Mucosa of descending colon (tissue), 3 donors: ENCODE data around the gene LDLRAD4. TPM values are rescaled to one million over a fixed set of nuclear protein-coding genes. Genes with fewer than 3 reads are reported as not detected.

Experiments
- ATAC-seq: fragments of 200-7000 bp; cut with Tn5 transposase; one replicate; pipeline ENCODE4 v1.9.1; 2020; ENCODE audit warnings: mild to moderate bottlenecking, moderate library complexity
- DNase-seq, 3 donors: peaks; one replicate each; pipeline ENCODE4 v3.0.0-alpha.2; 2020
- H3K36me3 ChIP-seq: fragments of 200-600 bp; one replicate; pipeline ENCODE4 v1.8.0; 2021; ENCODE audit warnings: low read depth, mild to moderate bottlenecking
- H3K4me1 ChIP-seq: fragments of 200-600 bp; one replicate; pipeline ENCODE4 v1.8.0; 2021; ENCODE audit warnings: low read depth, mild to moderate bottlenecking
- H3K4me3 ChIP-seq: fragments of 200-600 bp; one replicate; pipeline ENCODE4 v1.8.0; 2021; ENCODE audit warnings: mild to moderate bottlenecking
- H3K9me3 ChIP-seq: fragments of 200-600 bp; one replicate; pipeline ENCODE4 v1.8.0; 2021; ENCODE audit warnings: mild to moderate bottlenecking
- CTCF ChIP-seq: fragments of 200-600 bp; IDR thresholded peaks from one replicate; pipeline ENCODE4 v1.8.0; 2022; ENCODE audit warnings: antibody characterized with exemption, mild to moderate bottlenecking
- intact Hi-C, 2 donors: fragments of 100-400 bp; cut with DNase I in 1 of 2; cut with micrococcal nuclease in 1 of 2; formaldehyde crosslinking; loops; one replicate each; pipeline versions ENCODE4 v1.11.0 to v1.11.1; 2022; cut with DNase I, micrococcal nuclease
- total RNA-seq, 3 donors: library from RNA; stranded (reverse); fragmentation: NEBNext Ultra II Directional in 2 of 3; extraction: Animal tissue kit (Norgen Biotek cat#: 25700) in 2 of 3; gene quantifications; one replicate each; pipeline versions ENCODE4 v1.2.1 to v1.2.4, GENCODE V29; 2021 to 2023
- donor health status: DM: no; HTN: no; CAD: no; lungs with moderate emphysema.
- donor health status: DM: no; HTN: no; CAD: no.
- donor health status: DM: no; HTN: yes; CAD: no.

LDLRAD4 gene
- total RNA-seq, 3 donors from 2014 or later: 36.8 to 41.0 (median 37.4) TPM

- ATAC-seq (no peak), DNase-seq (no peak)
- Histone ChIP-seq H3K4me3 (no peak overlapping the region), H3K4me1 (peaks cover 10% of the 10 kb centered on the region), H3K36me3 (no peaks in the 10 kb centered on the region), H3K9me3 (peaks cover 4% of the 10 kb centered on the region)
- no peak for TF ChIP-seq CTCF
- intact Hi-C loops: no loop called here
These were observed 191.4 kb downstream of the LDLRAD4 start for GRCh38 chr18:13409997-13410396.

GRCh38 chr18:13410471-13410870 is 191.9 kb downstream of the LDLRAD4 start:
- DNase-seq (no peak), ATAC-seq (peak; percentile 85)
- Histone ChIP-seq H3K36me3 (no peaks in the 10 kb centered on the region), H3K9me3 (peaks cover 4% of the 10 kb centered on the region), H3K4me3 (no peak overlapping the region), H3K4me1 (peaks cover 10% of the 10 kb centered on the region)
- no peak for TF ChIP-seq CTCF
- intact Hi-C loops: no loop called here

GRCh38 chr18:13412017-13412416 is 193.5 kb downstream of the LDLRAD4 start:
- Histone ChIP-seq H3K36me3 (no peaks in the 10 kb centered on the region), H3K4me3 (no peak overlapping the region), H3K4me1 (peaks cover 18% of the 10 kb centered on the region), H3K9me3 (peaks cover 4% of the 10 kb centered on the region)
- TF ChIP-seq CTCF: no peak
- ATAC-seq (no peak), DNase-seq (no peak)
- intact Hi-C loops: no loop called here

- Histone ChIP-seq H3K4me3 (no peak overlapping the region), H3K36me3 (no peaks in the 10 kb centered on the region), H3K4me1 (peaks cover 21% of the 10 kb centered on the region), H3K9me3 (peaks cover 4% of the 10 kb centered on the region)
- no peak for TF ChIP-seq CTCF
- intact Hi-C loops: no loop called here
- DNase-seq: no peak
- ATAC-seq: no peak
These were observed 194.3 kb downstream of the LDLRAD4 start for GRCh38 chr18:13412901-13413300.

- no peak for ATAC-seq
- no peak for DNase-seq
- intact Hi-C loops: no loop called here
These were observed 195.5 kb downstream of the LDLRAD4 start for GRCh38 chr18:13414102-13414501.

More at GRCh38 chr18:13414102-13414501, 195.5 kb downstream of the LDLRAD4 start:
- TF ChIP-seq CTCF: no peak
- no peaks in the 10 kb centered on the region for H3K36me3 ChIP-seq
- H3K9me3 ChIP-seq: peaks cover 4% of the 10 kb centered on the region
- no peak overlapping the region for H3K4me3 ChIP-seq
- peaks cover 26% of the 10 kb centered on the region for H3K4me1 ChIP-seq
